H1 (cell line): ENCODE data around the gene CACNG4. TPM values are rescaled to one million over a fixed set of nuclear protein-coding genes. Genes with fewer than 3 reads are reported as not detected.

Experiments used
- CTCF ChIA-PET: fragments of 300-600 bp; sonication (Branson Sonifier 250); formaldehyde crosslinking; loops from one replicate; lab custom pipeline; 2021; ENCODE audit not compliant: partially characterized antibody; lab: Charles Lee
- POLR2A ChIA-PET: fragments of 300-600 bp; sonication (Branson Sonifier 250); formaldehyde crosslinking; loops from one replicate; lab custom pipeline; 2021; ENCODE audit warnings: inconsistent platforms; ENCODE audit not compliant: partially characterized antibody; lab: Charles Lee
- DNase-seq, 2 experiments: peaks; one replicate each; pipeline versions ENCODE4 v3.0.0 to v3.0.0-alpha.2; 2010 to 2022; ENCODE audit warnings: low spot score in 2 of 2, low read depth in 1 of 2, mixed read lengths in 1 of 2
- FAIRE-seq: peaks from 2 replicates; lab custom pipeline; 2011; peaks lifted over from hg19 to GRCh38; lab: Jason Lieb, UNC
- H2AFZ ChIP-seq: 2 replicates; pipeline ENCODE4 v1.8.1; 2012; ENCODE audit warnings: low read length, inconsistent platforms
- H2AK5ac ChIP-seq: 2 replicates; pipeline ENCODE4 v1.6.1; 2013; ENCODE audit warnings: low read depth, low read length
- H2BK120ac ChIP-seq: replicated peaks from 2 replicates; pipeline ENCODE3; 2013; ENCODE audit warnings: low read depth, low read length, inconsistent platforms
- H2BK12ac ChIP-seq: 2 replicates; pipeline ENCODE4 v1.6.1; 2013; ENCODE audit warnings: low read depth, low read length
- H2BK15ac ChIP-seq: 2 replicates; pipeline ENCODE4 v1.6.1; 2013; ENCODE audit warnings: low read length
- H2BK20ac ChIP-seq: 2 replicates; pipeline ENCODE4 v1.6.1; 2013; ENCODE audit warnings: low read length
- H2BK5ac ChIP-seq: 2 replicates; pipeline ENCODE4 v1.6.1; 2013; ENCODE audit warnings: low read depth, low read length
- H3K14ac ChIP-seq: 2 replicates; pipeline ENCODE4 v1.6.1; 2013; ENCODE audit warnings: inconsistent platforms; ENCODE audit not compliant: insufficient read length
- H3K18ac ChIP-seq: 2 replicates; pipeline ENCODE4 v1.6.1; 2013; ENCODE audit warnings: low read length; ENCODE audit errors: extremely low read depth
- H3K23ac ChIP-seq: 2 replicates; pipeline ENCODE4 v1.6.1; 2013; ENCODE audit warnings: inconsistent platforms; ENCODE audit not compliant: insufficient read length
- H3K23me2 ChIP-seq: 2 replicates; pipeline ENCODE4 v1.6.1; 2013; ENCODE audit warnings: low read depth, low read length
- H3K27ac ChIP-seq: 2 replicates; pipeline ENCODE4 v1.6.1; 2011; ENCODE audit warnings: low read depth, low read length, inconsistent platforms
- H3K27me3 ChIP-seq, 4 experiments: replicated peaks in 1 of 4; 1 replicate in 1 of 4; 2 replicates in 3 of 4; pipeline versions ENCODE4 v1.6.1 to v1.8.1; 2011 to 2013; ENCODE audit warnings: low read length in 3 of 4, mild to moderate bottlenecking in 3 of 4, inconsistent platforms in 2 of 4, mixed read lengths in 2 of 4, moderate library complexity in 1 of 4; ENCODE audit not compliant: control insufficient read depth in 3 of 4, insufficient read depth in 3 of 4; ENCODE audit errors: extremely low read depth in 1 of 4
- H3K36me3 ChIP-seq, 4 experiments: 2 replicates each; pipeline versions ENCODE4 v1.6.1 to v1.8.1; 2011 to 2013; ENCODE audit warnings: mild to moderate bottlenecking in 4 of 4, low read length in 3 of 4, moderate library complexity in 2 of 4, control low read depth in 1 of 4, inconsistent platforms in 1 of 4; ENCODE audit not compliant: insufficient read depth in 4 of 4, control insufficient read depth in 2 of 4
- H3K4ac ChIP-seq: replicated peaks from 2 replicates; pipeline ENCODE3; 2013; ENCODE audit warnings: low read length, low read depth, mixed read lengths, inconsistent platforms; ENCODE audit not compliant: insufficient read length
- H3K4me1 ChIP-seq, 4 experiments: replicated peaks in 1 of 4; 1 replicate in 1 of 4; 2 replicates in 3 of 4; pipeline versions ENCODE4 v1.6.1 to v1.8.1; 2011 to 2013; ENCODE audit warnings: low read length in 3 of 4, inconsistent platforms in 2 of 4, mixed read lengths in 1 of 4; ENCODE audit not compliant: insufficient read depth in 4 of 4, control insufficient read depth in 3 of 4
- H3K4me2 ChIP-seq, 2 experiments: 2 replicates each; pipeline versions ENCODE4 v1.6.1 to v1.8.1; 2011 to 2013; ENCODE audit warnings: low read depth in 2 of 2, low read length in 2 of 2, control low read depth in 1 of 2, inconsistent platforms in 1 of 2, mild to moderate bottlenecking in 1 of 2; ENCODE audit not compliant: insufficient read depth in 1 of 2
- H3K4me3 ChIP-seq, 4 experiments: fragments of 200-600, 300-600 bp in 1 of 4; sonication (generic), shearing (Covaris generic), sonication (Bioruptor Twin) in 1 of 4; 2 replicates each; pipeline versions ENCODE4 v1.5.1 to v1.8.1; 2011 to 2016; ENCODE audit warnings: low read length in 4 of 4, low read depth in 3 of 4, control low read depth in 2 of 4, inconsistent platforms in 2 of 4, mild to moderate bottlenecking in 2 of 4, mixed read lengths in 1 of 4, moderate library complexity in 1 of 4; ENCODE audit not compliant: insufficient read depth in 2 of 4; ENCODE audit errors: extremely low read depth in 1 of 4
- H3K56ac ChIP-seq: replicated peaks from 2 replicates; pipeline ENCODE3; 2013; ENCODE audit warnings: low read depth, mild to moderate bottlenecking, mixed read lengths, low read length, inconsistent platforms; ENCODE audit not compliant: insufficient read length
- H3K79me1 ChIP-seq: 2 replicates; pipeline ENCODE4 v1.6.1; 2013; ENCODE audit warnings: low read depth, low read length, control low read depth
- H3K79me2 ChIP-seq, 2 experiments: 2 replicates each; pipeline versions ENCODE4 v1.6.1 to v1.8.1; 2012 to 2013; ENCODE audit warnings: low read length in 2 of 2, mild to moderate bottlenecking in 2 of 2, inconsistent platforms in 1 of 2; ENCODE audit not compliant: insufficient read depth in 2 of 2, control insufficient read depth in 1 of 2
- H3K9ac ChIP-seq, 4 experiments: replicated peaks in 1 of 4; 1 replicate in 1 of 4; 2 replicates in 3 of 4; pipeline versions ENCODE4 v1.6.1 to v1.8.1; 2011 to 2013; ENCODE audit warnings: low read depth in 3 of 4, low read length in 3 of 4, control low read depth in 2 of 4, mild to moderate bottlenecking in 2 of 4, moderate library complexity in 2 of 4, inconsistent platforms in 1 of 4; ENCODE audit errors: extremely low read depth in 1 of 4
- H3K9me3 ChIP-seq, 2 experiments: 2 replicates each; pipeline versions ENCODE4 v1.6.1 to v1.8.1; 2012 to 2013; ENCODE audit warnings: mild to moderate bottlenecking in 2 of 2, moderate library complexity in 2 of 2, control low read depth in 1 of 2, inconsistent platforms in 1 of 2, low read depth in 1 of 2, low read length in 1 of 2, mixed read lengths in 1 of 2; ENCODE audit not compliant: insufficient read depth in 2 of 2
- H4K20me1 ChIP-seq, 2 experiments: replicated peaks in 1 of 2; 2 replicates each; pipeline versions ENCODE3 to v1.8.1; 2011 to 2013; ENCODE audit warnings: inconsistent platforms in 2 of 2, low read length in 2 of 2, mild to moderate bottlenecking in 1 of 2; ENCODE audit not compliant: insufficient read depth in 2 of 2, control insufficient read depth in 1 of 2
- H4K5ac ChIP-seq: 2 replicates; pipeline ENCODE4 v1.6.1; 2013; ENCODE audit warnings: low read length, low read depth, mixed read lengths, inconsistent platforms; ENCODE audit not compliant: insufficient read length
- H4K8ac ChIP-seq: 2 replicates; pipeline ENCODE4 v1.8.0; 2013; ENCODE audit warnings: mild to moderate bottlenecking, moderate library complexity, low read length, inconsistent platforms; ENCODE audit not compliant: insufficient read depth; ENCODE audit errors: extremely low read depth
- H4K91ac ChIP-seq: replicated peaks from 2 replicates; pipeline ENCODE3; 2013; ENCODE audit warnings: low read length, mixed read lengths, inconsistent platforms; ENCODE audit not compliant: insufficient read length
- BRCA1 ChIP-seq: IDR thresholded peaks from 2 replicates; pipeline ENCODE4 v1.6.1; 2012; ENCODE audit warnings: low read depth, low read length, improper control_type of control experiment
- CBX5 ChIP-seq: fragments of 300-800, 300-1000 bp; sonication (generic); IDR thresholded peaks from 2 replicates; pipeline ENCODE4 v1.7.1; 2016; ENCODE audit warnings: antibody characterized with exemption, low read length, low read depth
- EP300 ChIP-seq, 2 experiments: IDR thresholded peaks; 1 replicate in 1 of 2; 2 replicates in 1 of 2; pipeline ENCODE4 v1.6.1; 2011 to 2012; ENCODE audit warnings: low read depth in 2 of 2, low read length in 2 of 2, mild to moderate bottlenecking in 2 of 2, borderline replicate concordance in 1 of 2, inconsistent platforms in 1 of 2, moderate library complexity in 1 of 2
- GABPA ChIP-seq: IDR thresholded peaks from 2 replicates; pipeline ENCODE4 v1.6.1; 2011; ENCODE audit warnings: mild to moderate bottlenecking, low read length, moderate library complexity, borderline replicate concordance; ENCODE audit not compliant: insufficient read depth
- GTF2F1 ChIP-seq: IDR thresholded peaks from 2 replicates; pipeline ENCODE4 v1.6.1; 2012; ENCODE audit warnings: low read depth, low read length, improper control_type of control experiment, borderline replicate concordance
- NRF1 ChIP-seq: IDR thresholded peaks from 2 replicates; pipeline ENCODE4 v1.6.1; 2011; ENCODE audit warnings: mild to moderate bottlenecking, low read depth, low read length, improper control_type of control experiment
- PHF8 ChIP-seq: fragments of 200-600 bp; sonication (generic); conservative IDR thresholded peaks from 2 replicates; pipeline ENCODE4 v1.7.1; 2012; ENCODE audit warnings: low read depth, mild to moderate bottlenecking, inconsistent platforms, low read length, moderate library complexity
- RNF2 ChIP-seq: fragments of 200-900, 300-1000 bp; sonication (generic); IDR thresholded peaks from 2 replicates; pipeline ENCODE4 v1.7.1; 2016; ENCODE audit warnings: borderline replicate concordance, low read depth, mild to moderate bottlenecking, antibody characterized with exemption, low read length; ENCODE audit not compliant: poor library complexity, severe bottlenecking; ENCODE audit errors: missing control alignments
- SIX5 ChIP-seq: IDR thresholded peaks from 2 replicates; pipeline ENCODE4 v1.6.1; 2011; ENCODE audit warnings: mild to moderate bottlenecking, low read depth, low read length
- SP1 ChIP-seq: IDR thresholded peaks from 2 replicates; pipeline ENCODE4 v1.6.1; 2011; ENCODE audit warnings: low read depth, low read length
- SUZ12 ChIP-seq: fragments of 200-600 bp; sonication (generic); IDR thresholded peaks from 2 replicates; pipeline ENCODE4 v1.6.1; 2012; ENCODE audit warnings: mild to moderate bottlenecking, inconsistent platforms, low read length, moderate library complexity, mixed read lengths
- TCF12 ChIP-seq: IDR thresholded peaks from 2 replicates; pipeline ENCODE4 v1.6.1; 2011; ENCODE audit warnings: low read depth, mild to moderate bottlenecking, low read length
- TEAD4 ChIP-seq: IDR thresholded peaks from 2 replicates; pipeline ENCODE4 v1.6.1; 2012; ENCODE audit warnings: low read depth, low read length, inconsistent platforms, mixed read lengths
- WGBS, 2 experiments: shearing (Covaris generic) in 1 of 2; methylation state at CpG; one replicate each; pipeline versions ENCODE4 v1.1.6 to v1.1.7; 2013 to 2015; ENCODE audit warnings: low lambda C conversion rate in 2 of 2, mixed read lengths in 2 of 2, inconsistent platforms in 1 of 2, low coverage in 1 of 2, missing lambda C conversion rate in 1 of 2; ENCODE audit not compliant: insufficient replicate concordance in 2 of 2, insufficient coverage in 1 of 2, insufficient read length in 1 of 2; ENCODE audit errors: extremely low coverage in 1 of 2, missing lambda C conversion rate in 1 of 2; 5-methylcytosine and 5-hydroxymethylcytosine counted together
- polyA plus RNA-seq, 7 experiments: library from polyadenylated mRNA; depleted of rRNA in 3 of 7; stranded (reverse) in 5 of 7; unstranded in 2 of 7; fragments of >200 nt in 5 of 7; fragments of 200-250 nt in 2 of 7; gene quantifications; 1 replicate in 5 of 7; 2 replicates in 1 of 7; 4 replicates in 1 of 7; pipeline versions ENCODE4 v1.2.1 to v1.2.3, GENCODE V29; 2011 to 2013; ENCODE audit warnings: missing spikeins in 2 of 7, mixed read lengths in 2 of 7
- total RNA-seq: library from RNA; stranded (reverse); fragmentation: NEBNext Ultra II Directional; extraction: Animal tissue kit (Norgen Biotek cat#: 25700); gene quantifications from 2 replicates; pipeline ENCODE4 v1.2.1, GENCODE V29; 2021

Gene CACNG4
- total and polyA plus RNA-seq, 2 of the 8 experiments (the other 6 are each of a cell fraction or from before 2014, with no cell fraction given): 3.6 to 5.6 TPM

GRCh38 chr17:67074781-67075180, 110.3 kb downstream of the CACNG4 start:
- no peaks in the 10 kb centered on the region for H3K9me3 ChIP-seq
- no peak overlapping the region for H2AK5ac ChIP-seq
- POLR2A ChIA-PET: no interaction called here
- no peak overlapping the region for H3K18ac ChIP-seq
- H3K4me2 ChIP-seq: no peak overlapping the region
- H3K36me3 ChIP-seq: no peaks in the 10 kb centered on the region
- DNase-seq (no peak), FAIRE-seq (no peak)
- CTCF ChIA-PET: no interaction called here
- no peak overlapping the region for H3K4ac ChIP-seq
- no peaks in the 10 kb centered on the region for H3K27me3 ChIP-seq
- no peak overlapping the region for H2AFZ ChIP-seq
- no peak overlapping the region for H2BK20ac ChIP-seq
- H2BK12ac ChIP-seq: no peak overlapping the region
- no peak overlapping the region for H3K4me3 ChIP-seq
- no peak overlapping the region for H3K27ac ChIP-seq
- no peaks in the 10 kb centered on the region for H4K20me1 ChIP-seq
- H2BK5ac ChIP-seq: no peak overlapping the region
- no peak overlapping the region for H3K23ac ChIP-seq
- no peak overlapping the region for H3K56ac ChIP-seq
- no peak overlapping the region for H4K8ac ChIP-seq
- no peak overlapping the region for H4K5ac ChIP-seq
- H3K4me1 ChIP-seq: no peaks in the 10 kb centered on the region
- 88% methylated on average over 3 of the region's 3 CpGs; no CpG with 5 or more reads in 1 of the 2 experiments for WGBS, 2 experiments
- H4K91ac ChIP-seq: no peak overlapping the region
- no peak overlapping the region for H2BK15ac ChIP-seq
- H3K23me2 ChIP-seq: no peaks in the 10 kb centered on the region
- no peak overlapping the region for H3K9ac ChIP-seq
- H2BK120ac ChIP-seq: no peak overlapping the region
- no peaks in the 10 kb centered on the region for H3K79me2 ChIP-seq
- H3K79me1 ChIP-seq: no peaks in the 10 kb centered on the region
- H3K14ac ChIP-seq: no peak overlapping the region
- no peak for TF ChIP-seq SUZ12
- TF ChIP-seq TEAD4: no peak
- no peak for TF ChIP-seq EP300 (IDR thresholded peaks at IDR 0.05; ENCODE audit: borderline replicate concordance in 1 of 2, low read depth in 2 of 2, low read length in 2 of 2)
- TF ChIP-seq BRCA1: no peak
- no peak for TF ChIP-seq CBX5
- no peak for TF ChIP-seq GABPA
- TF ChIP-seq PHF8: no peak
- no peak for TF ChIP-seq NRF1
- TF ChIP-seq SP1: no peak
- no peak for TF ChIP-seq RNF2
- TF ChIP-seq GTF2F1: no peak
- TF ChIP-seq SIX5: no peak
- no peak for TF ChIP-seq TCF12
